GM23338 (cell line): ENCODE measurements around the gene SPECC1. TPM values are rescaled to one million over a fixed set of nuclear protein-coding genes. Genes with fewer than 3 reads are reported as not detected.
A peak's percentile ranks its signal among the peaks of the same experiment; 100 is the strongest.

Experiments
- ATAC-seq: fragments of 200-7000 bp; cut with Tn5 transposase; 3 replicates; pipeline ENCODE4 v1.9.1; 2020
- DNase-seq: peaks from one replicate; pipeline ENCODE4 v3.0.0-alpha.2; 2015; ENCODE audit warnings: low spot score
- H2AFZ ChIP-seq: fragments of 200-600 bp; sonication (generic); 2 replicates; pipeline ENCODE4 v1.8.0; 2016; ENCODE audit warnings: antibody characterized with exemption, mild to moderate bottlenecking, moderate library complexity
- H3F3A ChIP-seq: fragments of 200-600 bp; sonication (generic); replicated peaks from 2 replicates; pipeline ENCODE4 v1.8.0; 2017; ENCODE audit warnings: antibody characterized with exemption, mixed run types, low read depth
- H3K27ac ChIP-seq: fragments of 200-600 bp; sonication (generic); 2 replicates; pipeline ENCODE4 v1.6.1; 2016; ENCODE audit warnings: low read depth
- H3K27me3 ChIP-seq: fragments of 200-600 bp; sonication (generic); 2 replicates; pipeline ENCODE4 v1.8.0; 2016; ENCODE audit warnings: mild to moderate bottlenecking, mixed run types, moderate library complexity; ENCODE audit not compliant: insufficient read depth
- H3K36me3 ChIP-seq: fragments of 200-600 bp; sonication (generic); 2 replicates; pipeline ENCODE4 v1.8.0; 2016; ENCODE audit warnings: mild to moderate bottlenecking; ENCODE audit not compliant: insufficient read depth
- H3K4me1 ChIP-seq: fragments of 200-600 bp; sonication (generic); 2 replicates; pipeline ENCODE4 v1.8.0; 2016; ENCODE audit warnings: mild to moderate bottlenecking, moderate library complexity; ENCODE audit not compliant: insufficient read depth
- H3K4me2 ChIP-seq: fragments of 200-600 bp; sonication (generic); 2 replicates; pipeline ENCODE4 v1.7.1; 2017; ENCODE audit warnings: mixed run types
- H3K4me3 ChIP-seq: fragments of 200-600 bp; sonication (generic); 2 replicates; pipeline ENCODE4 v1.6.1; 2016; ENCODE audit warnings: mixed run types
- H3K79me2 ChIP-seq: fragments of 200-600 bp; sonication (generic); replicated peaks from 2 replicates; pipeline ENCODE4 v1.8.0; 2017; ENCODE audit warnings: mild to moderate bottlenecking; ENCODE audit not compliant: insufficient read depth
- H3K9me2 ChIP-seq: fragments of 200-600 bp; sonication (generic); 2 replicates; pipeline ENCODE4 v1.8.0; 2017; ENCODE audit not compliant: insufficient read depth
- H4K20me1 ChIP-seq: fragments of 200-600 bp; sonication (generic); replicated peaks from 2 replicates; pipeline ENCODE4 v1.8.0; 2017; ENCODE audit warnings: mild to moderate bottlenecking; ENCODE audit not compliant: insufficient read depth
- H3K27ac Mint-ChIP-seq: 2 replicates; pipeline ENCODE4 v1.8.0; 2020; ENCODE audit warnings: inconsistent platforms, mild to moderate bottlenecking, moderate library complexity, mixed read lengths
- H3K27me3 Mint-ChIP-seq: 3 replicates; pipeline ENCODE4 v1.8.0; 2022; ENCODE audit warnings: low read depth, mild to moderate bottlenecking, moderate library complexity, mixed read lengths, inconsistent platforms; ENCODE audit not compliant: insufficient read depth, poor library complexity
- H3K36me3 Mint-ChIP-seq: 3 replicates; pipeline ENCODE4 v1.8.0; 2021; ENCODE audit warnings: low read depth, mild to moderate bottlenecking, inconsistent platforms, moderate library complexity, mixed read lengths
- H3K4me1 Mint-ChIP-seq: 3 replicates; pipeline ENCODE4 v1.8.0; 2020; ENCODE audit warnings: mild to moderate bottlenecking, inconsistent platforms, mixed read lengths
- H3K4me3 Mint-ChIP-seq: 3 replicates; pipeline ENCODE4 v1.8.0; 2021; ENCODE audit warnings: moderate library complexity, mild to moderate bottlenecking, inconsistent platforms, mixed read lengths
- H3K9me3 Mint-ChIP-seq: 3 replicates; pipeline ENCODE4 v1.8.0; 2020; ENCODE audit warnings: moderate library complexity, mild to moderate bottlenecking, inconsistent platforms, mixed read lengths
- EZH2 ChIP-seq: fragments of 200-600 bp; sonication (generic); IDR thresholded peaks from one replicate; pipeline ENCODE4 v1.8.0; 2017; ENCODE audit warnings: antibody characterized with exemption, mild to moderate bottlenecking, low read depth; ENCODE audit not compliant: unreplicated experiment
- EZH2phosphoT487 ChIP-seq: fragments of 200-600 bp; sonication (generic); IDR thresholded peaks from one replicate; pipeline ENCODE4 v1.8.1; 2018; ENCODE audit warnings: antibody characterized with exemption; ENCODE audit not compliant: unreplicated experiment
- JUNB ChIP-seq: IDR thresholded peaks from one replicate; pipeline ENCODE4 v1.6.1; 2016; ENCODE audit warnings: antibody characterized with exemption; ENCODE audit not compliant: unreplicated experiment
- REST ChIP-seq: IDR thresholded peaks from one replicate; pipeline ENCODE4 v1.6.1; 2018; ENCODE audit warnings: antibody characterized with exemption; ENCODE audit not compliant: unreplicated experiment
- STAT1 ChIP-seq: IDR thresholded peaks from one replicate; pipeline ENCODE4 v1.6.1; 2016; ENCODE audit warnings: antibody characterized with exemption; ENCODE audit not compliant: unreplicated experiment
- ZNF114 ChIP-seq: fragments of 250-450 bp; sonication (Bioruptor Pico); IDR thresholded peaks from 2 replicates; pipeline ENCODE4 v1.5.0; 2020; ENCODE audit warnings: mild to moderate bottlenecking, moderate library complexity
- ZNF462 ChIP-seq: fragments of 250-450 bp; sonication (Bioruptor Pico); IDR thresholded peaks from 2 replicates; pipeline ENCODE4 v1.5.0; 2020; ENCODE audit warnings: mild to moderate bottlenecking, moderate library complexity
- polyA plus RNA-seq: library from polyadenylated mRNA; unstranded; fragments of >200 nt; fragmentation: Nextera tagmentation; extraction: Ambion mirVana; gene quantifications from 2 replicates; pipeline ENCODE4 v1.2.1, GENCODE V29; 2016
- total RNA-seq: library from RNA; depleted of rRNA; stranded (reverse); fragments of >200 nt; shearing (Covaris generic); gene quantifications from 2 replicates; pipeline ENCODE4 v1.2.3, GENCODE V29; 2014
- TF ChIP-seq, protein P1 (sequence below): IDR thresholded peaks from 2 replicates; pipeline ENCODE4 v1.6.1; 2016; ENCODE audit warnings: antibody characterized with exemption

SPECC1 gene
- total and polyA plus RNA-seq, 2 experiments from 2014 or later, result 42.6 to 101 TPM

DNA sequence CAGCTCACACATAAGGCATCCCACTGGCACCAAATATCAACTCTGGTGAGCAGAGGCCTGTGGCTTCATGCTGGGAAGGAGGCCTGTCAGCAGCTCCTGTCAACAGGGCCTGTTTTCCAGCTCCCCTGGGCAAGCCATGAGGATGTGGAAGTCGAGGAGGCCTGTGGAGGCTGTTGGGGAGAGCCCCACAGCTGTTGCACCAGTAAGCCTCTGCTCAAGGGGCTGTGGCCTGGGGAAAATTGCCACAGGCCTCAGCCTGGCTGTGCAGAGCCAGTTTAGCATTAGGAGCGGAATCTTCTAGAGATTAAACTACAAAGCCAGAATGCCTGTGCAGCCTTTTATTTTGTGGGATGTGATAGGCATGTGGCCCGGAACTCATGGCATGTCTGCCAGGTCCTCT, 202.1 kb downstream of the SPECC1 start (continued):
- TF ChIP-seq, protein P1, sequence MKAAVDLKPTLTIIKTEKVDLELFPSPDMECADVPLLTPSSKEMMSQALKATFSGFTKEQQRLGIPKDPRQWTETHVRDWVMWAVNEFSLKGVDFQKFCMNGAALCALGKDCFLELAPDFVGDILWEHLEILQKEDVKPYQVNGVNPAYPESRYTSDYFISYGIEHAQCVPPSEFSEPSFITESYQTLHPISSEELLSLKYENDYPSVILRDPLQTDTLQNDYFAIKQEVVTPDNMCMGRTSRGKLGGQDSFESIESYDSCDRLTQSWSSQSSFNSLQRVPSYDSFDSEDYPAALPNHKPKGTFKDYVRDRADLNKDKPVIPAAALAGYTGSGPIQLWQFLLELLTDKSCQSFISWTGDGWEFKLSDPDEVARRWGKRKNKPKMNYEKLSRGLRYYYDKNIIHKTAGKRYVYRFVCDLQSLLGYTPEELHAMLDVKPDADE, result no peak
- no peak for TF ChIP-seq EZH2phosphoT487
- TF ChIP-seq EZH2, result no peak
- TF ChIP-seq REST, result no peak

DNA sequence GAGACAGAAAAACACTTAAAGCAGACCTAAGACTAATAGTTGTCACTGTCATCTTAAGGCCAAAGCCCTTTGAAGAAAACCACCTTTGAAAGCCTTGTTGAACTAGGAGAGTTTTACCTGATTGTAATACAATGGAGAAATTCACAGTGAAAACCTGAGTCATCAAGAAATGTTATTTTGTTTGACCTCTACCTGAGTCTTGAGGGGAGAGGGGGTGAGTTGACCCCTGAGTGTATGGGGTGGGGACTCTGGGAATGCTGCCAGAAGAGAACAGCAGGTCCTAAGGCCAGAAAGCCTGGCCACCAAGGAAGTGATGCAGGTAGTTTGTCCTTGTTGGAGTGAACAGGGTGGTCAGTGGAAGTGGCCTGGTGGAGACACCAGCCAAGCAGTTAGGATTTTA, 204.3 kb downstream of the SPECC1 start:
- H3K27ac Mint-ChIP-seq, result 0 out of 2 replicates have a peak overlapping the region, but pooled peaks have one; percentile 42
- Histone ChIP-seq H3K79me2 (peaks cover 82% of the 10 kb centered on the region), H3K27ac (no peak overlapping the region), H4K20me1 (no peaks in the 10 kb centered on the region; the same call in 1 of the 2 replicates), H3K36me3 (no peaks in the 10 kb centered on the region; the same call in none of the 2 replicates), H3K4me3 (no peak overlapping the region), H3K9me2 (no peaks in the 10 kb centered on the region), H3K4me1 (peaks cover 46% of the 10 kb centered on the region), H2AFZ (no peak overlapping the region), H3K27me3 (no peaks in the 10 kb centered on the region), H3F3A (no peaks in the 10 kb centered on the region), H3K4me2 (no peak overlapping the region)
- no peaks in the 10 kb centered on the region for H3K9me3 Mint-ChIP-seq
- H3K4me3 Mint-ChIP-seq, result no peak overlapping the region
- H3K4me1 Mint-ChIP-seq, result peaks cover 61% of the 10 kb centered on the region
- ATAC-seq (no peak), DNase-seq (no peak)
- H3K27me3 Mint-ChIP-seq, result peaks cover 12% of the 10 kb centered on the region
- peaks cover 19% of the 10 kb centered on the region for H3K36me3 Mint-ChIP-seq
- no peak for TF ChIP-seq ZNF114
- no peak for TF ChIP-seq JUNB
- no peak for TF ChIP-seq STAT1
- TF ChIP-seq EZH2, result no peak
- no peak for TF ChIP-seq ZNF462 (CRISPR knock-in tag)
